Naive B cell (primary cell): ENCODE data around the gene NCKAP5. TPM values are rescaled to one million over a fixed set of nuclear protein-coding genes. Genes with fewer than 3 reads are reported as not detected.

Experiments used
- ATAC-seq, 2 donors: fragments of 150-1000 bp; cut with Tn5 transposase; 2 replicates each; pipeline ENCODE4 v1.10.0; 2021; ENCODE audit warnings: low read depth in 2 of 2, mild to moderate bottlenecking in 2 of 2, moderate library complexity in 2 of 2
- DNase-seq: peaks from one replicate; pipeline ENCODE4 v3.0.0; 2022
- H3K27ac Mint-ChIP-seq, 6 donors: one replicate each; pipeline ENCODE4 v1.8.0; 2020 to 2022; ENCODE audit warnings: mild to moderate bottlenecking in 6 of 6, mixed read lengths in 6 of 6, moderate library complexity in 5 of 6, inconsistent platforms in 2 of 6
- H3K27me3 Mint-ChIP-seq, 3 donors: one replicate each; pipeline ENCODE4 v1.8.0; 2021 to 2022; ENCODE audit warnings: mixed read lengths in 3 of 3, mild to moderate bottlenecking in 1 of 3
- H3K36me3 Mint-ChIP-seq, 2 donors: one replicate each; pipeline ENCODE4 v1.8.0; 2020 to 2022; ENCODE audit warnings: mixed read lengths in 2 of 2, inconsistent platforms in 1 of 2, mild to moderate bottlenecking in 1 of 2
- H3K4me1 Mint-ChIP-seq, 3 donors: one replicate each; pipeline ENCODE4 v1.8.0; 2020 to 2022; ENCODE audit warnings: mixed read lengths in 3 of 3, inconsistent platforms in 1 of 3, mild to moderate bottlenecking in 1 of 3, moderate library complexity in 1 of 3
- H3K4me3 Mint-ChIP-seq, 8 donors: one replicate each; pipeline ENCODE4 v1.8.0; 2020 to 2022; ENCODE audit warnings: mild to moderate bottlenecking in 8 of 8, mixed read lengths in 8 of 8, moderate library complexity in 8 of 8, inconsistent platforms in 2 of 8
- H3K9me3 Mint-ChIP-seq, 7 donors: one replicate each; pipeline ENCODE4 v1.8.0; 2020 to 2022; ENCODE audit warnings: mixed read lengths in 7 of 7, mild to moderate bottlenecking in 5 of 7, inconsistent platforms in 2 of 7, moderate library complexity in 1 of 7
- polyA plus RNA-seq, 6 donors: library from polyadenylated mRNA; unstranded; fragments of 300-500 nt; fragmentation: Illumina TruSeq; gene quantifications; one replicate each; pipeline ENCODE4 v1.2.3, GENCODE V29; 2021; ENCODE audit warnings: low read depth in 6 of 6

The NCKAP5 gene
- polyA plus RNA-seq, 6 donors from 2014 or later = 0.10 to 0.21 TPM; not detected in 4

GRCh38 chr2:132757676-132758075 lies 810.6 kb downstream of the NCKAP5 start:
- no peak overlapping the region for H3K4me3 Mint-ChIP-seq
- no peaks in the 10 kb centered on the region for H3K36me3 Mint-ChIP-seq
- H3K27ac Mint-ChIP-seq = no peak overlapping the region
- H3K27me3 Mint-ChIP-seq = peaks cover 0 to 3% (median 0%) of the 10 kb centered on the region in 3 donors
- no peaks in the 10 kb centered on the region for H3K4me1 Mint-ChIP-seq
- peaks cover 5 to 36% (median 12%) of the 10 kb centered on the region in 7 donors for H3K9me3 Mint-ChIP-seq
- no peak for ATAC-seq
- DNase-seq = no peak

GRCh38 chr2:132757002-132757589 lies 811.2 kb downstream of the NCKAP5 start:
- ATAC-seq (no peak), DNase-seq (no peak)
- no peaks in the 10 kb centered on the region for H3K4me1 Mint-ChIP-seq
- no peak overlapping the region for H3K4me3 Mint-ChIP-seq
- H3K9me3 Mint-ChIP-seq = peaks cover 5 to 36% (median 12%) of the 10 kb centered on the region in 7 donors
- H3K36me3 Mint-ChIP-seq = no peaks in the 10 kb centered on the region
- peak overlapping the region in 1 of 6 donors; percentile 24 for H3K27ac Mint-ChIP-seq
- peaks cover 0 to 3% (median 0%) of the 10 kb centered on the region in 3 donors for H3K27me3 Mint-ChIP-seq

GRCh38 chr2:132754867-132755472 lies 813.3 kb downstream of the NCKAP5 start:
- no peaks in the 10 kb centered on the region for H3K36me3 Mint-ChIP-seq
- no peak for ATAC-seq
- no peak overlapping the region for H3K4me3 Mint-ChIP-seq
- H3K27ac Mint-ChIP-seq = no peak overlapping the region
- no peak for DNase-seq
- H3K4me1 Mint-ChIP-seq = no peaks in the 10 kb centered on the region
- peaks cover 4 to 29% (median 11%) of the 10 kb centered on the region in 7 donors for H3K9me3 Mint-ChIP-seq
- peaks cover 0 to 3% (median 0%) of the 10 kb centered on the region in 3 donors for H3K27me3 Mint-ChIP-seq

GRCh38 chr2:132754392-132754791 lies 813.9 kb downstream of the NCKAP5 start:
- no peak overlapping the region for H3K27ac Mint-ChIP-seq
- DNase-seq (no peak), ATAC-seq (no peak)
- H3K36me3 Mint-ChIP-seq = no peaks in the 10 kb centered on the region
- H3K4me1 Mint-ChIP-seq = no peaks in the 10 kb centered on the region
- peaks cover 0 to 3% (median 0%) of the 10 kb centered on the region in 3 donors for H3K27me3 Mint-ChIP-seq
- H3K9me3 Mint-ChIP-seq = peaks cover 4 to 24% (median 9%) of the 10 kb centered on the region in 7 donors
- no peak overlapping the region for H3K4me3 Mint-ChIP-seq

- Mint-ChIP-seq H3K4me1 (no peaks in the 10 kb centered on the region), H3K9me3 (peaks cover 2 to 14% (median 6%) of the 10 kb centered on the region in 7 donors), H3K27me3 (peaks cover 0 to 3% (median 0%) of the 10 kb centered on the region in 3 donors), H3K4me3 (no peak overlapping the region), H3K27ac (no peak overlapping the region), H3K36me3 (no peaks in the 10 kb centered on the region)
- DNase-seq (no peak), ATAC-seq (no peak)
Observed at GRCh38 chr2:132752421-132753206, 815.6 kb downstream of the NCKAP5 start.

DNA sequence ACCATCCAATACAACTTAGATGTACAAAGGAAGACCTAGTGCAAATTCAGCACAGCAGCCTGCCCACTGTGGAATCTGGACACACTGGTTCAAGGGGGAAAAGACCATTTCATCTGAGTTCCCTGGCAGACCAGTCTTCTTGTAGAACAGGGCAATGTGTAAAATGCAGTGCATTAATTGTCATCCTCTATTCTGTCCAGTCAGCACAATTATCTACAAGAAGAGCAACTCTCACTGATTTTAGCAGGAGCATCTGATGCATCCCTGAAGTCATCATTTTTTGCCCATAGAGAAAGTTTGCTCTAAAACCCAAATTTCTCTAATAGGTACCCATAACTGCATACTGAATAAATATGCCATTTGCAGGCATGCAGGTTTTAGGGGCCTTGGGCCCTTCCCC lies 816.4 kb downstream of the NCKAP5 start:
- H3K27me3 Mint-ChIP-seq = peaks cover 0 to 3% (median 0%) of the 10 kb centered on the region in 3 donors
- no peaks in the 10 kb centered on the region for H3K36me3 Mint-ChIP-seq
- no peaks in the 10 kb centered on the region for H3K4me1 Mint-ChIP-seq
- no peak for ATAC-seq
- no peak overlapping the region for H3K27ac Mint-ChIP-seq
- peaks cover 0 to 14% (median 6%) of the 10 kb centered on the region in 7 donors for H3K9me3 Mint-ChIP-seq
- no peak for DNase-seq
- H3K4me3 Mint-ChIP-seq = no peak overlapping the region

GRCh38 chr2:132750606-132751005 lies 817.7 kb downstream of the NCKAP5 start:
- DNase-seq = no peak
- Mint-ChIP-seq H3K27me3 (peaks cover 0 to 3% (median 0%) of the 10 kb centered on the region in 3 donors), H3K4me3 (no peak overlapping the region), H3K9me3 (peaks cover 0 to 14% (median 6%) of the 10 kb centered on the region in 7 donors), H3K4me1 (no peaks in the 10 kb centered on the region), H3K36me3 (no peaks in the 10 kb centered on the region), H3K27ac (no peak overlapping the region)
- ATAC-seq = no peak

DNA sequence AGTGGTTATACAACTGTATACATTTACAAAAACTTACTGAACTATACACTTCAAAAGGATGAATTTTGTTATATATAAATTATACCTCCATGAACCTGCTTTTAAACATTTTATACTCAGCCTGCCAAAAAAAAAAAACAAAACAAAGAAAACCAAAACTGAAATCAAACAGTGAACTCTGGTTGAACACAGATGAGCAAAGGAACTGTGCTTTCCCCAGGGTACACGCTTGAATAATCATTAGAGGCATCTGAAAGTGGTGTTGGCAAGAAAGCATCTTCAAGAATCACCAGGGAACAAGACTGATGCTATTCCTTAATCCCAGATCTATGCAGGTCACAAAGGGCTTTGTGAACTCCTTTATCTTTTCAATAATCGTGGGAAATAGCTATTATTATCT lies 821.2 kb downstream of the NCKAP5 start:
- peaks cover 0 to 16% (median 6%) of the 10 kb centered on the region in 7 donors for H3K9me3 Mint-ChIP-seq
- ATAC-seq (no peak), DNase-seq (no peak)
- no peaks in the 10 kb centered on the region for H3K36me3 Mint-ChIP-seq
- no peak overlapping the region for H3K27ac Mint-ChIP-seq
- H3K4me3 Mint-ChIP-seq = no peak overlapping the region
- H3K27me3 Mint-ChIP-seq = no peaks in the 10 kb centered on the region
- H3K4me1 Mint-ChIP-seq = no peaks in the 10 kb centered on the region

GRCh38 chr2:132741754-132742153 lies 826.5 kb downstream of the NCKAP5 start:
- Mint-ChIP-seq H3K36me3 (no peaks in the 10 kb centered on the region), H3K27me3 (no peaks in the 10 kb centered on the region), H3K27ac (no peak overlapping the region), H3K4me1 (no peaks in the 10 kb centered on the region), H3K9me3 (peaks cover 0 to 12% (median 3%) of the 10 kb centered on the region in 7 donors), H3K4me3 (no peak overlapping the region)
- DNase-seq = no peak
- ATAC-seq = no peak

DNA sequence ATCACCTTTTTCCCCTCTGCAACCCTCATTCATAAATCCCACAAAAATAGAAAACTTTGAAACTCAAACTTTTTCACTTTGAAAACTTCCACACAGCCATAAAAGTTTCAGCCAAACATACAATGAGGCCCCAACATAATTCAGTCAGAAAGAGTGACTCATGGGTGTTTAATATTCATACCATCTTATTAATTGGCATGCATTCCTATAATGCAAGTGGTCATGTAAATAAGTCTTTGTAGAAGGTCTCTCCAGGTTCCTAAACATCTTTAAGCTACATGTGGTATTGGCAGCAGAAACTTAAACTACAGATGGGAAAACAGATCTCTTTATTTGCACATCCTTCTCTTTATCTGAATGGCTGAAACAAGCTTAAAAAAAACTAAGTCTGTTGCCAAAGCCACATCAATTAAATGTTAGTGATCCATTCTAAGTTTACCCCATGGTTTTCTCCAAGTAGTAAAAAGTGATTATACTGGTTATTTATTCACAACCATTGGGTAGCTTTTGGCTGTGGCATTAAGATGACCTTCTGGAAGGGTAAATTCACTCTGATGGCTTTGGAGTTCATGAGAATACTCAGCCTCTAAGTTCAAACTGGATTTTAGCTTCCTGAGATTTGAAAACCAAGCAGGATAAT lies 828.1 kb downstream of the NCKAP5 start:
- Mint-ChIP-seq H3K4me3 (no peak overlapping the region), H3K9me3 (peaks cover 0 to 12% (median 3%) of the 10 kb centered on the region in 7 donors), H3K27ac (no peak overlapping the region), H3K4me1 (no peaks in the 10 kb centered on the region), H3K27me3 (no peaks in the 10 kb centered on the region), H3K36me3 (no peaks in the 10 kb centered on the region)
- DNase-seq (no peak), ATAC-seq (no peak)

- no peak overlapping the region for H3K4me3 Mint-ChIP-seq
- DNase-seq (no peak), ATAC-seq (no peak)
- H3K9me3 Mint-ChIP-seq = peaks cover 0 to 6% (median 0%) of the 10 kb centered on the region in 7 donors
- no peaks in the 10 kb centered on the region for H3K4me1 Mint-ChIP-seq
- no peak overlapping the region for H3K27ac Mint-ChIP-seq
- H3K36me3 Mint-ChIP-seq = no peaks in the 10 kb centered on the region
- no peaks in the 10 kb centered on the region for H3K27me3 Mint-ChIP-seq
Observed at GRCh38 chr2:132738223-132738622, 830.0 kb downstream of the NCKAP5 start.

GRCh38 chr2:132736059-132736458 lies 832.2 kb downstream of the NCKAP5 start:
- Mint-ChIP-seq H3K4me3 (no peak overlapping the region), H3K27ac (no peak overlapping the region), H3K27me3 (no peaks in the 10 kb centered on the region), H3K36me3 (peaks cover 0 to 5% of the 10 kb centered on the region in 2 donors), H3K9me3 (peaks cover 0 to 4% (median 2%) of the 10 kb centered on the region in 7 donors), H3K4me1 (no peaks in the 10 kb centered on the region)
- no peak for ATAC-seq
- DNase-seq = no peak

GRCh38 chr2:132734961-132735360 lies 833.3 kb downstream of the NCKAP5 start:
- H3K4me1 Mint-ChIP-seq = no peaks in the 10 kb centered on the region
- H3K9me3 Mint-ChIP-seq = peaks cover 0 to 4% (median 2%) of the 10 kb centered on the region in 7 donors
- no peaks in the 10 kb centered on the region for H3K27me3 Mint-ChIP-seq
- no peak for DNase-seq
- no peak for ATAC-seq
- peaks cover 0 to 5% of the 10 kb centered on the region in 2 donors for H3K36me3 Mint-ChIP-seq
- H3K27ac Mint-ChIP-seq = no peak overlapping the region
- H3K4me3 Mint-ChIP-seq = no peak overlapping the region
